ENCODE data around the gene POU2AF1.

The POU2AF1 gene

DNA sequence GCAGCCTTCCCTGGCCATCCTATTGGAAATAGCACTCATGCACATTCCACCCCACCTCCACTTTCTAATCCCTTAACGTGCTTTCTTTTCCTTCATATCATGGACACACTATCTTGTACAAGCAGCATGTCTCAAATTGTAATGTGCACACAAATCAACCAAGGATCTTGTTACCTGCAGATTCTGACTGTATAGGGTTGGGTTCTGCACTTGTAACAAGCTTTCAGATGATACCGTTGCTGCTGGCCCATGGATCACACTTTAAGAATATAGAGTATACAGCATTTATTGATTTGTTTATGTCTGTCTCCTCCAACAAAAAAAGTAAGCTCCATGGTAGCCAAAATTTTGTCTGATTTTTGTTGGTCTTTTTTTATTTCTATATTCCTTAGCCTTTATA is 32.4 kb upstream of the POU2AF1 start:
- CTCF ChIA-PET = no interaction called here
- POLR2A ChIA-PET (ENCODE audit: low non-redundant PET) = no interaction called here
- no peak overlapping the region for H3K27ac ChIP-seq

DNA sequence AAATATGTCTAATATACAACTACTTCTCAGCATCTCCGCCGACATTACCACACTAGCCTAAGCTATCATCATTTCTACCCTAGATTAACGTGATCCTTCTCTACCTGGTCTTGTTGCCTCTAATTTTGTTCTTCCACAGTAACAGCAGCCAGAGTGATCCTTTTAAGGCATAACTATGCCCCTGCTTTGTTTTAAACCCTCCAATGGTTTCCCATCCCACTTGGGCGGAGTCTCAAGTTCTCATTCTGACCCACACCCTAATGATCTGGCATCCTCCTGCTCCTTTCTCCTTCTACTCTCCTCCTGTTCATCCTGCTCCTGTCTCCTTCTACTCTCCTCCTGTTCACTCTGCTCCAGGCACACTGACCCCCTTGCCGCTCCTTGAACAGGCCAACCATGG is 31.9 kb upstream of the POU2AF1 start:
- no peak for DNase-seq (ENCODE audit: low spot score)
- TF ChIP-seq, protein P1, sequence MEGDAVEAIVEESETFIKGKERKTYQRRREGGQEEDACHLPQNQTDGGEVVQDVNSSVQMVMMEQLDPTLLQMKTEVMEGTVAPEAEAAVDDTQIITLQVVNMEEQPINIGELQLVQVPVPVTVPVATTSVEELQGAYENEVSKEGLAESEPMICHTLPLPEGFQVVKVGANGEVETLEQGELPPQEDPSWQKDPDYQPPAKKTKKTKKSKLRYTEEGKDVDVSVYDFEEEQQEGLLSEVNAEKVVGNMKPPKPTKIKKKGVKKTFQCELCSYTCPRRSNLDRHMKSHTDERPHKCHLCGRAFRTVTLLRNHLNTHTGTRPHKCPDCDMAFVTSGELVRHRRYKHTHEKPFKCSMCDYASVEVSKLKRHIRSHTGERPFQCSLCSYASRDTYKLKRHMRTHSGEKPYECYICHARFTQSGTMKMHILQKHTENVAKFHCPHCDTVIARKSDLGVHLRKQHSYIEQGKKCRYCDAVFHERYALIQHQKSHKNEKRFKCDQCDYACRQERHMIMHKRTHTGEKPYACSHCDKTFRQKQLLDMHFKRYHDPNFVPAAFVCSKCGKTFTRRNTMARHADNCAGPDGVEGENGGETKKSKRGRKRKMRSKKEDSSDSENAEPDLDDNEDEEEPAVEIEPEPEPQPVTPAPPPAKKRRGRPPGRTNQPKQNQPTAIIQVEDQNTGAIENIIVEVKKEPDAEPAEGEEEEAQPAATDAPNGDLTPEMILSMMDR (conservative IDR thresholded peaks at IDR 0.05; ENCODE audit: low read depth) = no peak
- no peak overlapping the region for H3K27ac ChIP-seq
- CTCF ChIA-PET = interaction anchor here (0.6 kb wide), 1 partner anchor 154 kb away, joined by 3 read pairs; no protein-coding TSS in a partner anchor
- POLR2A ChIA-PET (ENCODE audit: low non-redundant PET) = no interaction called here

More for the DNA sequence above, 32.4 kb upstream of the POU2AF1 start:
- TF ChIP-seq, protein P1 (conservative IDR thresholded peaks at IDR 0.05; ENCODE audit: low read depth) = no peak
- DNase-seq (ENCODE audit: low spot score) = no peak

DNA sequence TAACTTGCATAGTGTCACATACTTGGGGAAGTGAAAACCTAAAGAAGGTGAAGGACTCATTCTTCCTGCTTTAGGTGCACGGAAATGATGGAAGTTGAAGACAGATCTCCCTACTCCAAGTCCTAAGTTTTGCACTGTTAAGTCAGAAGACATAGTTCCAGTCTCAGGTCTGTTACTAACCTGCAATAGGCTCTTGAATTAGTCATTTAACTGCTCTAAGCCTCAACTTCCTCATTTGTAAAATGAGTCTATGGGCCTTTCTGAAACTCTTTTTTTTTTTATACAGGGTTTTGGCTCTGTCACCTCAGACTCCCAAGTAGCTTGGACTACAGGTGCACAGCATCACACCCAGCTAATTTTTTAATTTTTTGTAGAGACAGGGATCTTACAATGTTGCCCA is 30.8 kb upstream of the POU2AF1 start:
- DNase-seq (ENCODE audit: low spot score) = no peak
- TF ChIP-seq, protein P1 (conservative IDR thresholded peaks at IDR 0.05; ENCODE audit: low read depth) = no peak
- ChIA-PET CTCF (no interaction called here), POLR2A (ENCODE audit: low non-redundant PET) (no interaction called here)
- H3K27ac ChIP-seq = no peak overlapping the region

DNA sequence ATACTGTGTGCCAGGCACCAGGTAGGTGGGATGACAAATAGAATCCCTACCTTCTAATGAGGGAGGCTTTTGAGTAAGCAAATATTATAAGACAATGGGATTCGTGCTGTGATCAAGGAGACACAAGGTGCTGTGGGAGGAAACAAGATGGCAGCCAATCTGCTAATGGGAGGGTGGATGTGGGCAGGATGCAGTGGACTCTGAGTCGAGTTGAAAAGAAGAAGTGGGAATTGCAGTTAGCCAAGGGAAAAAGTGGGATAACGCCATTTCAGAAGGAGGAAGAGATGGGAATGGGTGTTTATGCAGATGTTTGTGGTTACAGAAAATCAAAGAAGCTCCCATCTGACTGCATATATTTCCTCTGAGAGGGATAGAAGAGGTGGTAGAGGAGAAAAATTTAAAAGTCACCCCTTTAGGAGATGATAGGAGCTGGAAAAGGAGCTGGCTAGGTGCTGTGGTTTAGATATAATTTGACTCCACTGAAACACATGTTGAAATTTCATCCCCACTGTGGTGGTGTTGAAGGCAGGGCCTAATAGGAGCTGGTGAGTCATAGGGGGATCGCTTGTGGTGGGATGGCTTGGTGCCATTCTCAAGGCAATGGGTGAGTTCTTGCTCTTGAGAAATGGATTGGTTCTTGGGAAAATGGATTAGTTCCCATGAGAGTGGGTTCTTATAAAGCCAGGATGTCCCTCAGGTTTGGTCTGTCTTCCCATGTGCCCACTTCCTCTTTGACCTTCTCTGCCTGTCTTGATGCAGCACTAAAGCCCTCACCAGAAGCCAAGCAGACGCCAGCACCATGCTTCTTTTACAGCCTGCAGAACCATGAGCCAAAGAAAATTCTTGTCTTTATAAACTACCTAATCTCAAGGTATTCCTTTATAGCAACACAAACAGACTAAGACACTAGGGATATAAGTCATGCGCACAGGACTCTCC is 30.0 kb upstream of the POU2AF1 start:
- CTCF ChIA-PET = interaction anchor here (1.6 kb wide), 1 partner anchor 20 kb away, joined by 3 read pairs; no protein-coding TSS in a partner anchor
- no peak overlapping the region for H3K27ac ChIP-seq
- no peak for DNase-seq (ENCODE audit: low spot score)
- POLR2A ChIA-PET (ENCODE audit: low non-redundant PET) = no interaction called here
- TF ChIP-seq, protein P1 (conservative IDR thresholded peaks at IDR 0.05; ENCODE audit: low read depth) = no peak

DNA sequence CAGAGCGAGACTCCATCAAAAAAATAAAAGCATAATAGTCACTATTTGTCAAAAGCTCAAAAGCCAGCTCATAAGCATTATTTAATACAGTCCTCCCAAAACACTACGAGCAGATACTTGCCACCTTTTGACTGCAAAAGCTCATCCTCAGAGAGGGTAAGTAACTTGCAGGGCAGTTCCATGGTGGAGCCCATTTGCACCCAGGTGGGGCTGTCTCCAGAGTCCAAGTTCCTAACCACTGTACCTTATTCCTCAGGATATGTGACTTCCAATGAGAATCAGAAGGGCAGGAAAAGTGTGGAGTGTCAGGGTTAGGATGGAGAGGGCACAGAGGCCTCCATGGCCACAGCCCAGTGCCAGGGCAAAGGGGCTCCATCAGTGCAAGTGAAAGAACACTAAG is 28.6 kb upstream of the POU2AF1 start:
- TF ChIP-seq, protein P1 (conservative IDR thresholded peaks at IDR 0.05; ENCODE audit: low read depth) = no peak
- CTCF ChIA-PET = interaction anchor here (1.6 kb wide), 1 partner anchor 21 kb away, joined by 3 read pairs; no protein-coding TSS in a partner anchor
- H3K27ac ChIP-seq = no peak overlapping the region
- POLR2A ChIA-PET (ENCODE audit: low non-redundant PET) = no interaction called here
- no peak for DNase-seq (ENCODE audit: low spot score)

DNA sequence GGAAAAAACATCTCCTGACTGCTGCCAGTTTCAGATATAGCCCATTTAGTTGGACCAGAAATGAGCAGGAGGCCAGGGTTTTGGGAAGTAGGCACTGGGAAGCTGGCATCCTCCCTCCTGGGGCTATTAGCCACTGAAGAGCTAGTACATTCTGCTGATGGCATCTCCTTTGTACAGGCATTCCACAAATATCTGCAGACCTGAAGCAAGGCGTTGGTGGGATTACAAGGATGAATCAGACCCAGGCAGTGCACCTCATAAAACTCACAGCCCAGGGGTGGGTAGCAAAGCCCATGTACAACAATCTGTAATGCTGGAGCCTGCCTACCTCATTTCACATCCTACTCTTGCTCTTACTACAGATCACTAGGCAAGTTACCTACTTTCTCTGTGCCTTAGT is 27.5 kb upstream of the POU2AF1 start:
- POLR2A ChIA-PET (ENCODE audit: low non-redundant PET) = no interaction called here
- H3K27ac ChIP-seq = no peak overlapping the region
- CTCF ChIA-PET = interaction anchor here (0.6 kb wide), 1 partner anchor 1714 kb away, joined by 3 read pairs; no protein-coding TSS in a partner anchor
- no peak for DNase-seq (ENCODE audit: low spot score)
- TF ChIP-seq, protein P1 (conservative IDR thresholded peaks at IDR 0.05; ENCODE audit: low read depth) = no peak

All from RWPE1 (cell line).